GM12872 (cell line): ENCODE measurements around the gene TMEM69.

Experiments used
- CTCF ChIP-seq: IDR thresholded peaks from 3 replicates; pipeline ENCODE4 v1.5.1; 2011; ENCODE audit warnings: low read depth, mild to moderate bottlenecking, low read length, moderate library complexity; ENCODE audit not compliant: insufficient read depth

TMEM69 gene

DNA sequence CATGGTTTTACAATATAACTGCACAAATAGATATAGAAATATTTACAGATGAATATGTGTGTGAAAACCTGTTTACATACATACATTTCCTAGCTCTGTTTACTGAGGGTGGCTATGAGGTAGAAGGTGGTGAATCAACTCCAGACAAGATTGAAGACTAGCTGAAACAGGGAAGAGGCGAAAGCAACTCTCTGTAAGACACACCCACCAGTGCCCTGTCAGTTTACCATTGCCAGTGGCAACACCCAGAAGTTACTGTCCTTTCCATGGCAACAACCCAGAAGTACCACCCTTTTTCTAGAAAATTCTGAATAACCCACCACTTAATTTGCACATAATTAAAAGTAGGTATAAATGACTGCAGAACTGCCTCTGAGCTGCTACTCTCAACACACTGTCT, 16.7 kb downstream of the TMEM69 start:
- no peak for TF ChIP-seq CTCF

GRCh38 chr1:45713711-45714110, 25.7 kb downstream of the TMEM69 start:
- no peak for TF ChIP-seq CTCF

DNA sequence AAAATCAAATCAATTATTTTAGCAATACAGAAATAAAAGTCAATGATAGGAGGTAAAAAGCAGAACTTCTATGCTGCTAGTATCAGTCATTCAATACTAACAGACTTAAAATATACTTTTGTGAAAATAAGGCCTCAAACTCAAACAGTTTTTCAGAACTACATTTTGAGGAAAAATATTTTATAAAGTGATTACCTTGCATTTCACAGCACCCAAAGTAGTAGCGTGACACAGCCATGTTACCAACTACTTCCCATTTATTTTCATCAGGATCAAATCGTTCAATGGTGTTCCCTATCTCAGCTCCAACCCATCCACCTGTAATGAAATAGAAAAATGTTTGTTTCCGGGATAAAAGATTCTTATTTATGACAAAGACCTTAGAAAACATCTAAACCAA, 28.7 kb downstream of the TMEM69 start:
- TF ChIP-seq CTCF, result no peak

DNA sequence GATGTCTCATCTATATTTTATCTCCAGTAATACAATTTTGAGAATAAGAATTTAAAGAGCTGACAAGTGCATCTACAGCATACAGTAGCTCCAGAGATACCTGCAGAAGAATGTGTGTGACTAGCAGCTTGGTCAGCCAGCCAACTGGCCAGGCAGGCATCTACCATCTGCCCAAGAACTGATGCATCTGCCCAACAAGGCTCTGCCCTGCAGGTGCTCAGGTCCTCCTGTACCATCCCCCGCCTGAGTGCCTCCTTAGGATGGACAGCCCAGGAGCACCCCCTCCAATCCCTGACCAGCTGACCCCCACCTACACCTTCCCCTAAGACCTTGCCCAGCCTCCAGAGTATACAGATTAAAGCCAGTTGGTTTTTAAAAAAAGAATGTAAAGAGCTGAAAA, 30.3 kb downstream of the TMEM69 start:
- TF ChIP-seq CTCF, result no peak

DNA sequence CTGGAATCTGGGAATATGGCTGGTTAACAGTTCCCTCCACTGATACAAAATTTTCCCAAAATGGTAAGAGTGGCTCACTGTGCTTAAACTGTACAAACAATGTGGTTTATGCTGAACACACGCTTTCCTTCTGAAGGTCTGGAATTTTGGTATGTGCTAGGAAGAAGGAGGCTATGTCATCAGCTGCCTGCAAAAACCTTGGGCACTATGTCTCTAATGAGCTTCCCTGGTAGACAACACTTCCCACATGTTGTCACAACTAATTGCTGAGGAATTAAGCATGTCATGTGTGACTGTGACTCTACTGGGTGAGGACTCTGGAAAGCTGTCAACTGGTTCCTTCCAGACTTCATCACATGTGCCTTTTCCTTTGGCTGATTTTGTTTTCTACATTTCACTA, 33.2 kb downstream of the TMEM69 start:
- TF ChIP-seq CTCF, result no peak

- TF ChIP-seq CTCF, result no peak
Measured at GRCh38 chr1:45722809-45723208, 34.8 kb downstream of the TMEM69 start.

DNA sequence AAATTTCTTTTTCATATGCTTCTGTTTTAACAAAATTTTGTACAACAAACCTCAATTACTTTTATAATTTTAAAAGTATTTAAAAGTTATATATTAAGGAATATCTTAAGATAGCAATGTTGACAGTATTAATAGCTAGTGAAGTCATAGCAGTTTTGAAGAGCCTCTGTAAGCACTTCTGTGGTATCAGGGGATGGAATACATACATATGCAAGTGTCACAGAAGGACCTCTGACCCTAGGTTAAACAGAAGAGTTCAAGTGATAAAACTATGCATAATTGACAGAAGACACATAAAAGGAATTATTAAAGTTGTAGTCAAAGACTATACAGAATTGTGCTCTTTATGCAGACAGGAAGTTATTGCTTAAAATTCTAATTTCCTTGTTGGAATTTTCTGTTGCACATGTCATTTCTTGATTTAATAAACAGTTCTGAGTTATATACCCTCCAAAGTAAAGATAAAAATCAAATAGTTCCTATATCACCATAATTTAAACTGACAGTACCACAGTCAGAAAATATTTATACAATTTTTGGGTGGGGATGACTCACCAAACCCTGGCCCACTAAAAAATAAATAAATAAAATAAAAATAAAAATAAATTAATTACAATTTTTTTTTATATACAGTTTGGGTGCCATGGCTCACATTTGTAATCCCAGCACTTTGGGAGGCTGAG, 35.4 kb downstream of the TMEM69 start:
- no peak for TF ChIP-seq CTCF
